PC-3 (cell line): ENCODE measurements around the gene BOD1. TPM values are rescaled to one million over a fixed set of nuclear protein-coding genes. Genes with fewer than 3 reads are reported as not detected.
A peak's percentile ranks its signal among the peaks of the same experiment; 100 is the strongest.

ENCODE experiments used
- ATAC-seq: fragments of 200-7000 bp; cut with Tn5 transposase; 2 replicates; pipeline ENCODE4 v1.9.1; 2020; ENCODE audit warnings: mild to moderate bottlenecking, moderate library complexity
- BruUV-seq: library from RNA; stranded (reverse); fragments of 400-500 nt; replicated peaks from 2 replicates; lab custom pipeline; 2021; lab: Mats Ljungman, UMichigan
- CTCF ChIA-PET: fragments of 300-600 bp; sonication (Branson Sonifier 250); formaldehyde crosslinking; loops from one replicate; lab custom pipeline; 2022; ENCODE audit warnings: antibody characterized with exemption; lab: Charles Lee
- POLR2A ChIA-PET: fragments of 300-600 bp; sonication (Branson Sonifier 250); formaldehyde crosslinking; loops from one replicate; lab custom pipeline; 2022; ENCODE audit warnings: antibody characterized with exemption; ENCODE audit not compliant: unreplicated experiment; lab: Charles Lee
- DNase-seq: peaks from one replicate; pipeline ENCODE4 v3.0.0-alpha.2; 2015
- H2AFZ ChIP-seq: fragments of 300-600 bp; sonication (generic); 2 replicates; pipeline ENCODE4 v1.6.0; 2016; ENCODE audit warnings: antibody characterized with exemption, low read length
- H3F3A ChIP-seq: fragments of 300-600 bp; sonication (generic); one replicate; pipeline ENCODE4 v1.6.0; 2017; ENCODE audit warnings: antibody characterized with exemption, low read length, control low read depth, mild to moderate bottlenecking; ENCODE audit not compliant: unreplicated experiment
- H3K27ac ChIP-seq: fragments of 300-600 bp; sonication (generic); 2 replicates; pipeline ENCODE4 v1.5.1; 2016; ENCODE audit warnings: mild to moderate bottlenecking, low read length
- H3K27me3 ChIP-seq: fragments of 300-600 bp; sonication (generic); 2 replicates; pipeline ENCODE4 v1.6.1; 2016; ENCODE audit warnings: low read length, mixed read lengths
- H3K36me3 ChIP-seq: fragments of 300-600 bp; sonication (generic); 2 replicates; pipeline ENCODE4 v1.6.1; 2016; ENCODE audit warnings: low read depth, mixed run types, low read length, mixed read lengths
- H3K4me1 ChIP-seq: fragments of 300-600 bp; sonication (generic); 2 replicates; pipeline ENCODE4 v1.5.1; 2016; ENCODE audit warnings: low read length; ENCODE audit not compliant: insufficient read depth
- H3K4me2 ChIP-seq: fragments of 300-600 bp; sonication (generic); 2 replicates; pipeline ENCODE4 v1.6.0; 2016; ENCODE audit warnings: low read length
- H3K4me3 ChIP-seq: fragments of 300-600 bp; sonication (generic); 2 replicates; pipeline ENCODE4 v1.5.1; 2016; ENCODE audit warnings: mild to moderate bottlenecking, low read length, mixed read lengths
- H3K79me2 ChIP-seq: fragments of 300-600 bp; sonication (generic); 2 replicates; pipeline ENCODE4 v1.6.1; 2017; ENCODE audit warnings: low read length, mixed read lengths
- H3K9ac ChIP-seq: fragments of 300-600 bp; sonication (generic); 2 replicates; pipeline ENCODE4 v1.6.0; 2016; ENCODE audit warnings: mild to moderate bottlenecking, low read length
- H3K9me2 ChIP-seq: fragments of 300-600 bp; sonication (generic); replicated peaks from 2 replicates; pipeline ENCODE4 v1.6.1; 2016; ENCODE audit warnings: mixed run types, low read length, mixed read lengths
- H3K9me3 ChIP-seq: fragments of 300-600 bp; sonication (generic); 2 replicates; pipeline ENCODE4 v1.6.1; 2016; ENCODE audit warnings: low read length, mixed read lengths
- H4K20me1 ChIP-seq: fragments of 300-600 bp; sonication (generic); 2 replicates; pipeline ENCODE4 v1.6.1; 2016; ENCODE audit warnings: low read length, mixed read lengths
- CTCF ChIP-seq: fragments of 300-600 bp; sonication (generic); conservative IDR thresholded peaks from 2 replicates; pipeline ENCODE4 v1.5.1; 2017; ENCODE audit warnings: antibody characterized with exemption, low read depth, mild to moderate bottlenecking, low read length
- EZH2 ChIP-seq: fragments of 300-600 bp; sonication (generic); IDR thresholded peaks from one replicate; pipeline ENCODE4 v1.6.1; 2017; ENCODE audit warnings: antibody characterized with exemption, mild to moderate bottlenecking, low read length; ENCODE audit not compliant: unreplicated experiment
- EZH2phosphoT487 ChIP-seq: fragments of 300-600 bp; sonication (generic); IDR thresholded peaks from 2 replicates; pipeline ENCODE4 v1.6.1; 2018; ENCODE audit warnings: mild to moderate bottlenecking, antibody characterized with exemption, low read length, borderline replicate concordance
- intact Hi-C: fragments of 100-400 bp; cut with micrococcal nuclease; formaldehyde crosslinking; loops from 2 replicates; pipeline ENCODE4 v1.9.0; 2023
- total RNA-seq: library from RNA; depleted of rRNA; stranded (reverse); fragments of >200 nt; gene quantifications from 2 replicates; pipeline ENCODE4 v1.2.3, GENCODE V29; 2014

The BOD1 gene
- total RNA-seq, 1 experiment from 2014 or later, result 153 TPM

- POLR2A ChIA-PET, result no interaction called here
- no peaks in the 10 kb centered on the region for H3K27me3 ChIP-seq
- H3K36me3 ChIP-seq, result peaks cover 5% of the 10 kb centered on the region; the same call in 1 of the 2 replicates
- CTCF ChIA-PET, result no interaction called here
- H3F3A ChIP-seq, result no peaks in the 10 kb centered on the region
- BruUV-seq, result no TSS peak
- peak; percentile 15; the same call in 1 of the 2 replicates for ATAC-seq
- H3K9me3 ChIP-seq, result no peaks in the 10 kb centered on the region
- no peak overlapping the region for H3K27ac ChIP-seq
- H3K4me3 ChIP-seq, result no peak overlapping the region
- no peaks in the 10 kb centered on the region for H4K20me1 ChIP-seq
- no peak overlapping the region for H2AFZ ChIP-seq
- intact Hi-C loops, result no loop called here
- no peak overlapping the region for H3K9ac ChIP-seq
- H3K4me2 ChIP-seq, result no peak overlapping the region
- TF ChIP-seq EZH2phosphoT487, result no peak
- no peak for TF ChIP-seq EZH2
- no peak for TF ChIP-seq CTCF
- no peaks in the 10 kb centered on the region for H3K4me1 ChIP-seq
- DNase-seq, result no peak
- no peaks in the 10 kb centered on the region for H3K79me2 ChIP-seq
- no peaks in the 10 kb centered on the region for H3K9me2 ChIP-seq
These were observed 17.8 kb downstream of the BOD1 start for GRCh38 chr5:173598686-173599085.

- peaks cover 10% of the 10 kb centered on the region; the same call in 1 of the 2 replicates for H3K36me3 ChIP-seq
- no peaks in the 10 kb centered on the region for H3K27me3 ChIP-seq
- no peak overlapping the region for H3K4me2 ChIP-seq
- H3K4me3 ChIP-seq, result no peak overlapping the region
- intact Hi-C loops, result no loop called here
- H3K4me1 ChIP-seq, result no peaks in the 10 kb centered on the region
- DNase-seq, result no peak
- no peaks in the 10 kb centered on the region for H3F3A ChIP-seq
- POLR2A ChIA-PET, result no interaction called here
- BruUV-seq, result no TSS peak
- H3K27ac ChIP-seq, result no peak overlapping the region
- no peak overlapping the region for H3K9ac ChIP-seq
- peaks cover 7% of the 10 kb centered on the region for H3K9me3 ChIP-seq
- 0 out of 2 replicates have a peak, but pooled peaks have one; percentile 20 for ATAC-seq
- H3K9me2 ChIP-seq, result no peaks in the 10 kb centered on the region
- H2AFZ ChIP-seq, result no peak overlapping the region
- TF ChIP-seq EZH2, result no peak
- TF ChIP-seq EZH2phosphoT487, result no peak
- TF ChIP-seq CTCF, result no peak
- H3K79me2 ChIP-seq, result no peaks in the 10 kb centered on the region
- H4K20me1 ChIP-seq, result no peaks in the 10 kb centered on the region
- CTCF ChIA-PET, result no interaction called here
These were observed 19.1 kb downstream of the BOD1 start for GRCh38 chr5:173597304-173597703.

GRCh38 chr5:173595841-173596240, 20.6 kb downstream of the BOD1 start:
- Histone ChIP-seq H3F3A (no peaks in the 10 kb centered on the region), H3K9me2 (no peaks in the 10 kb centered on the region), H3K4me3 (no peak overlapping the region), H3K27ac (no peak overlapping the region), H2AFZ (no peak overlapping the region), H4K20me1 (no peaks in the 10 kb centered on the region), H3K27me3 (no peaks in the 10 kb centered on the region), H3K36me3 (peaks cover 10% of the 10 kb centered on the region; the same call in 1 of the 2 replicates), H3K79me2 (no peaks in the 10 kb centered on the region), H3K9ac (no peak overlapping the region), H3K9me3 (peaks cover 18% of the 10 kb centered on the region), H3K4me1 (no peaks in the 10 kb centered on the region), H3K4me2 (no peak overlapping the region)
- BruUV-seq, result no TSS peak
- ChIA-PET CTCF (no interaction called here), POLR2A (no interaction called here)
- DNase-seq (no peak), ATAC-seq (no peak)
- no peak for TF ChIP-seq CTCF
- TF ChIP-seq EZH2, result no peak
- TF ChIP-seq EZH2phosphoT487, result no peak
- intact Hi-C loops, result no loop called here
